GM12878 (cell line): ENCODE data around the gene CCDC187. TPM values are rescaled to one million over a fixed set of nuclear protein-coding genes. Genes with fewer than 3 reads are reported as not detected.

Experiments used
- ATAC-seq: fragments of 200-7000 bp; cut with Tn5 transposase; 3 replicates; pipeline ENCODE4 v1.9.1; 2020; ENCODE audit warnings: mild to moderate bottlenecking, moderate library complexity
- BruUV-seq: library from RNA; stranded (reverse); fragments of 400-500 nt; replicated peaks from 2 replicates; lab custom pipeline; 2021; lab: Mats Ljungman, UMichigan
- CTCF ChIA-PET: fragments of 300-600 bp; sonication (Branson Sonifier 250); formaldehyde crosslinking; extraction: SDS; loops from one replicate; lab custom pipeline; 2021; ENCODE audit warnings: inconsistent platforms; lab: Yijun Ruan, JAX
- POLR2A ChIA-PET: fragments of 350-600 bp; formaldehyde crosslinking; extraction: SDS; loops from one replicate; lab custom pipeline; 2021; ENCODE audit warnings: inconsistent platforms; lab: Charles Lee
- RAD21 ChIA-PET: fragments of 300-600 bp; sonication (Branson Sonifier 250); formaldehyde crosslinking; loops from one replicate; lab custom pipeline; 2023; ENCODE audit warnings: antibody characterized with exemption; ENCODE audit not compliant: unreplicated experiment; lab: Charles Lee
- SMC1A ChIA-PET: fragments of 300-600 bp; sonication (Branson Sonifier 250); formaldehyde crosslinking; loops from one replicate; lab custom pipeline; 2023; ENCODE audit not compliant: unreplicated experiment, uncharacterized antibody; lab: Charles Lee
- DNase-seq: peaks from one replicate; pipeline ENCODE4 v3.0.0-alpha.2; 2011; ENCODE audit warnings: low read depth, low spot score
- FAIRE-seq: peaks from 3 replicates; lab custom pipeline; 2011; peaks lifted over from hg19 to GRCh38; lab: Jason Lieb, UNC
- H2AFZ ChIP-seq: 2 replicates; pipeline ENCODE4 v1.6.0; 2011; ENCODE audit warnings: low read depth, low read length, control low read depth; ENCODE audit not compliant: control insufficient read depth
- H3K27ac ChIP-seq: 2 replicates; pipeline ENCODE4 v1.5.1; 2011; ENCODE audit warnings: control low read depth; ENCODE audit not compliant: control insufficient read depth, insufficient read depth
- H3K27me3 ChIP-seq, 2 experiments: replicated peaks in 1 of 2; 2 replicates each; pipeline versions ENCODE4 v1.6.0 to v1.6.1; 2011; ENCODE audit warnings: low read length in 1 of 2; ENCODE audit not compliant: control insufficient read depth in 2 of 2, insufficient read depth in 2 of 2
- H3K36me3 ChIP-seq, 2 experiments: 2 replicates each; pipeline ENCODE4 v1.5.1; 2011; ENCODE audit warnings: low read length in 1 of 2; ENCODE audit not compliant: control insufficient read depth in 2 of 2, insufficient read depth in 2 of 2
- H3K4me1 ChIP-seq: 2 replicates; pipeline ENCODE4 v1.6.1; 2011; ENCODE audit warnings: mild to moderate bottlenecking, low read length, moderate library complexity, mixed read lengths; ENCODE audit not compliant: control insufficient read depth, insufficient read depth
- H3K4me2 ChIP-seq: 2 replicates; pipeline ENCODE4 v1.6.0; 2011; ENCODE audit warnings: control low read depth; ENCODE audit not compliant: control insufficient read depth, insufficient read depth
- H3K4me3 ChIP-seq: fragments of 200-600 bp; sonication (generic); 2 replicates; pipeline ENCODE4 v1.5.1; 2016
- H3K79me2 ChIP-seq: 2 replicates; pipeline ENCODE4 v1.6.0; 2011; ENCODE audit warnings: low read length; ENCODE audit not compliant: control insufficient read depth, insufficient read depth
- H3K9ac ChIP-seq: 2 replicates; pipeline ENCODE4 v1.8.0; 2011; ENCODE audit warnings: low read length, control low read depth, mixed read lengths; ENCODE audit not compliant: control insufficient read depth, insufficient read depth
- H3K9me3 ChIP-seq: replicated peaks from 3 replicates; pipeline ENCODE4 v1.5.1; 2011; ENCODE audit warnings: mild to moderate bottlenecking, low read length; ENCODE audit not compliant: control insufficient read depth, insufficient read depth
- H4K20me1 ChIP-seq: 2 replicates; pipeline ENCODE4 v1.6.0; 2011; ENCODE audit not compliant: control insufficient read depth, insufficient read depth
- EZH2 ChIP-seq: IDR thresholded peaks from 2 replicates; pipeline ENCODE4 v1.6.1; 2012; ENCODE audit warnings: low read depth, mild to moderate bottlenecking, control low read depth, inconsistent platforms, low read length, borderline replicate concordance; ENCODE audit not compliant: control insufficient read depth
- MAX ChIP-seq: IDR thresholded peaks from 2 replicates; pipeline ENCODE4 v1.6.1; 2012; ENCODE audit warnings: low read depth, low read length, improper control_type of control experiment
- NFIC ChIP-seq: IDR thresholded peaks from 2 replicates; pipeline ENCODE4 v1.6.1; 2012; ENCODE audit warnings: low read depth, mild to moderate bottlenecking, inconsistent platforms, low read length, moderate library complexity
- NFXL1 ChIP-seq: fragments of 450-650 bp; IDR thresholded peaks from 2 replicates; pipeline ENCODE4 v1.6.1; 2017; ENCODE audit warnings: antibody characterized with exemption, mild to moderate bottlenecking, borderline replicate concordance
- NR2C1 ChIP-seq: fragments of 450-650 bp; IDR thresholded peaks from 2 replicates; pipeline ENCODE4 v1.6.1; 2017; ENCODE audit warnings: antibody characterized with exemption, mild to moderate bottlenecking, moderate library complexity
- NRF1 ChIP-seq: conservative IDR thresholded peaks from 2 replicates; pipeline ENCODE4 v1.6.1; 2011; ENCODE audit warnings: mild to moderate bottlenecking, low read depth, low read length, improper control_type of control experiment
- PKNOX1 ChIP-seq: fragments of 450-650 bp; IDR thresholded peaks from 2 replicates; pipeline ENCODE4 v1.6.1; 2016; ENCODE audit warnings: mild to moderate bottlenecking
- RAD51 ChIP-seq: fragments of 450-650 bp; IDR thresholded peaks from 2 replicates; pipeline ENCODE4 v1.6.1; 2016; ENCODE audit warnings: moderate library complexity, mild to moderate bottlenecking, inconsistent platforms
- RBBP5 ChIP-seq: fragments of 200-600 bp; sonication (generic); conservative IDR thresholded peaks from 2 replicates; pipeline ENCODE4 v1.6.1; 2016
- RCOR1 ChIP-seq: conservative IDR thresholded peaks from 2 replicates; pipeline ENCODE4 v1.6.1; 2012; ENCODE audit warnings: low read depth, low read length, improper control_type of control experiment
- SMARCA5 ChIP-seq: fragments of 450-650 bp; IDR thresholded peaks from 2 replicates; pipeline ENCODE4 v1.6.1; 2017; ENCODE audit warnings: mild to moderate bottlenecking
- SREBF2 ChIP-seq: IDR thresholded peaks from 2 replicates; pipeline ENCODE4 v1.6.1; 2012; ENCODE audit warnings: mild to moderate bottlenecking, low read length
- SUPT20H ChIP-seq: IDR thresholded peaks from 2 replicates; pipeline ENCODE4 v1.6.1; 2011; ENCODE audit warnings: low read depth, mild to moderate bottlenecking, low read length, moderate library complexity, borderline replicate concordance; ENCODE audit not compliant: control insufficient read depth
- TAF1 ChIP-seq: IDR thresholded peaks from 2 replicates; pipeline ENCODE4 v1.6.1; 2011; ENCODE audit warnings: mild to moderate bottlenecking, low read depth, low read length, borderline replicate concordance
- WRNIP1 ChIP-seq: IDR thresholded peaks from 2 replicates; pipeline ENCODE4 v1.6.1; 2011; ENCODE audit warnings: low read depth, low read length, improper control_type of control experiment, borderline replicate concordance
- ZBTB4 ChIP-seq: fragments of 450-650 bp; formaldehyde crosslinking; IDR thresholded peaks from 2 replicates; pipeline ENCODE4 v1.4.0; 2022; ENCODE audit warnings: mild to moderate bottlenecking, moderate library complexity
- WGBS: methylation state at CpG from one replicate; pipeline ENCODE4 v1.1.6; 2016; ENCODE audit warnings: low lambda C conversion rate; ENCODE audit not compliant: insufficient replicate concordance, insufficient coverage; ENCODE audit errors: missing lambda C conversion rate; 5-methylcytosine and 5-hydroxymethylcytosine counted together
- in situ Hi-C: fragments of 300-500 bp; cut with MboI; formaldehyde crosslinking; loops from 9 replicates; pipeline ENCODE4 v1.14.3; 2018; ENCODE audit warnings: mixed read lengths
- intact Hi-C: fragments of 100-400 bp; cut with micrococcal nuclease; formaldehyde crosslinking; loops from one replicate; pipeline ENCODE4 v1.14.2; 2022; ENCODE audit not compliant: unreplicated experiment
- polyA plus RNA-seq, 11 experiments: library from polyadenylated mRNA; depleted of rRNA in 4 of 11; unstranded in 6 of 11; stranded (reverse) in 5 of 11; fragments of >200 nt; fragmentation: Nextera tagmentation in 4 of 11; fragmentation: Illumina TruSeq in 1 of 11; extraction: Ambion mirVana in 4 of 11; extraction: Trizol in 1 of 11; gene quantifications; 1 replicate in 1 of 11; 2 replicates in 10 of 11; pipeline versions ENCODE4 v1.2.1 to v1.2.3, GENCODE V29; 2011 to 2016; ENCODE audit warnings: inconsistent platforms in 2 of 11, missing spikeins in 2 of 11, low read depth in 1 of 11
- total RNA-seq, 4 experiments: library from RNA; depleted of rRNA in 3 of 4; stranded (reverse); fragments of >200 nt in 3 of 4; fragmentation: Illumina TruSeq in 1 of 4; extraction: Trizol in 1 of 4; gene quantifications; 2 replicates each; pipeline versions ENCODE4 v1.2.1 to v1.2.3, GENCODE V29; 2013 to 2021

The CCDC187 gene
- total and polyA plus RNA-seq, 10 of the 15 experiments (the other 5 are each of a cell fraction or from before 2014, with no cell fraction given), result 0.04 to 0.23 (median 0.04) TPM; not detected in 7

- Histone ChIP-seq H4K20me1 (no peaks in the 10 kb centered on the region), H3K4me2 (no peak overlapping the region), H3K9me3 (no peaks in the 10 kb centered on the region), H3K36me3 (peaks cover 16 to 33% of the 10 kb centered on the region in 2 experiments), H3K79me2 (peaks cover 10% of the 10 kb centered on the region), H3K27me3 (no peaks in the 10 kb centered on the region), H2AFZ (no peak overlapping the region), H3K9ac (no peak overlapping the region), H3K27ac (no peak overlapping the region), H3K4me1 (peaks cover 19% of the 10 kb centered on the region), H3K4me3 (no peak overlapping the region)
- DNase-seq (no peak), ATAC-seq (no peak), FAIRE-seq (no peak)
- ChIA-PET SMC1A (interaction anchor here (1.1 kb wide), 1 partner anchor 19 kb away, joined by 5 read pairs; no protein-coding TSS in a partner anchor), CTCF (interaction anchor here (0.9 to 6.5 kb wide), 6 partner anchors 14 to 256 kb away, joined by 3 to 30 read pairs (median 4); no protein-coding TSS in a partner anchor), POLR2A (no interaction called here), RAD21 (interaction anchor here (1.1 kb wide), 1 partner anchor 43 kb away, joined by 3 read pairs; no protein-coding TSS in a partner anchor)
- TF ChIP-seq NFIC (no peak), SREBF2 (no peak), RBBP5 (no peak), ZBTB4 (CRISPR knock-in tag) (no peak), TAF1 (no peak), MAX (no peak), NFXL1 (no peak), RCOR1 (no peak), RAD51 (no peak), PKNOX1 (no peak), EZH2 (no peak), WRNIP1 (no peak), SUPT20H (no peak), NRF1 (no peak), SMARCA5 (no peak), NR2C1 (no peak)
- no TSS peak for BruUV-seq
- in situ Hi-C loops, result no loop called here
- intact Hi-C loops, result no loop called here
- WGBS, result 96% methylated on average over 30 of the region's 30 CpGs
Observed at GRCh38 chr9:136223871-136224640, 79.8 kb downstream of the CCDC187 start.
